ENCODE data around the gene PIM1.

The PIM1 gene

GRCh38 chr6:37172912-37173492, 3.0 kb downstream of the PIM1 start:
- no peak overlapping the region for H2BK15ac ChIP-seq (ENCODE audit: low read length)
- H3K27me3 ChIP-seq (ENCODE audit: control insufficient read depth in 3 of 3, insufficient read depth in 3 of 3, low read depth in 1 of 3, low read length in 3 of 3): peaks cover 0 to 2% (median 0%) of the 10 kb centered on the region in 3 experiments
- no peak overlapping the region for H3K4me3 ChIP-seq (ENCODE audit: low read length in 2 of 2)
- H2AFZ ChIP-seq (ENCODE audit: low read length): no peak overlapping the region
- H3K23ac ChIP-seq (ENCODE audit: low read depth, low read length, poor library complexity): no peak overlapping the region
- H3K36me3 ChIP-seq (replicated peaks in 1 of 2; ENCODE audit: control insufficient read depth in 2 of 2, insufficient read depth in 2 of 2, low read length in 2 of 2): peaks cover 21 to 35% of the 10 kb centered on the region in 2 donors
- no peak for DNase-seq (ENCODE audit: low spot score)
- no peak overlapping the region for H3K4me2 ChIP-seq (ENCODE audit: insufficient read depth, low read length, poor library complexity, severe bottlenecking)
- H3K9me3 ChIP-seq (replicated peaks in 1 of 2; ENCODE audit: control insufficient read depth in 2 of 2, insufficient read depth in 1 of 2, low read depth in 1 of 2, low read length in 2 of 2): no peaks in the 10 kb centered on the region
- no peak overlapping the region for H4K8ac ChIP-seq (ENCODE audit: low read depth, low read length)
- H3K79me1 ChIP-seq (ENCODE audit: low read depth, low read length): peaks cover 2% of the 10 kb centered on the region
- no peak overlapping the region for H2AK5ac ChIP-seq (ENCODE audit: low read depth, low read length)
- no CpG with 5 or more reads among the region's 7 CpGs for WGBS, 2 donors (ENCODE audit: extremely low coverage in 2 of 2, insufficient read length in 2 of 2, insufficient replicate concordance in 1 of 2)
- H3K27ac ChIP-seq (replicated peaks; ENCODE audit: low read length): no peak overlapping the region
- H2BK120ac ChIP-seq (ENCODE audit: low read depth, low read length): no peak overlapping the region
- H3K9ac ChIP-seq (ENCODE audit: low read depth, low read length, poor library complexity): no peak overlapping the region
- H2BK5ac ChIP-seq (ENCODE audit: low read length): no peak overlapping the region
- H3K18ac ChIP-seq (ENCODE audit: low read length): no peak overlapping the region
- H3K14ac ChIP-seq (ENCODE audit: low read length): no peak overlapping the region
- H3K4ac ChIP-seq (ENCODE audit: low read length): no peak overlapping the region
- no peak overlapping the region for H2BK12ac ChIP-seq (ENCODE audit: low read length)
- H3K4me1 ChIP-seq (ENCODE audit: control insufficient read depth in 2 of 2, insufficient read depth in 1 of 2, low read depth in 1 of 2, low read length in 2 of 2): peaks cover 7 to 21% of the 10 kb centered on the region in 2 donors
- no peak overlapping the region for H4K91ac ChIP-seq (ENCODE audit: low read depth, low read length, poor library complexity)

GRCh38 chr6:37173493-37174195, 3.7 kb downstream of the PIM1 start:
- no peak overlapping the region for H2BK12ac ChIP-seq (ENCODE audit: low read length)
- H3K4me3 ChIP-seq (ENCODE audit: low read length in 2 of 2): no peak overlapping the region
- H3K27ac ChIP-seq (replicated peaks; ENCODE audit: low read length): no peak overlapping the region
- no peaks in the 10 kb centered on the region for H3K9me3 ChIP-seq (replicated peaks in 1 of 2; ENCODE audit: control insufficient read depth in 2 of 2, insufficient read depth in 1 of 2, low read depth in 1 of 2, low read length in 2 of 2)
- no peak overlapping the region for H3K4me2 ChIP-seq (ENCODE audit: insufficient read depth, low read length, poor library complexity, severe bottlenecking)
- no peak overlapping the region for H2AK5ac ChIP-seq (ENCODE audit: low read depth, low read length)
- no peak overlapping the region for H3K18ac ChIP-seq (ENCODE audit: low read length)
- no peak overlapping the region for H3K9ac ChIP-seq (ENCODE audit: low read depth, low read length, poor library complexity)
- no peak for DNase-seq (ENCODE audit: low spot score)
- no peak overlapping the region for H2BK15ac ChIP-seq (ENCODE audit: low read length)
- no peak overlapping the region for H2BK120ac ChIP-seq (ENCODE audit: low read depth, low read length)
- no peak overlapping the region for H2BK5ac ChIP-seq (ENCODE audit: low read length)
- no peak overlapping the region for H4K91ac ChIP-seq (ENCODE audit: low read depth, low read length, poor library complexity)
- H4K8ac ChIP-seq (ENCODE audit: low read depth, low read length): no peak overlapping the region
- H3K79me1 ChIP-seq (ENCODE audit: low read depth, low read length): peaks cover 2% of the 10 kb centered on the region
- no peak overlapping the region for H3K14ac ChIP-seq (ENCODE audit: low read length)
- peaks cover 0 to 2% (median 0%) of the 10 kb centered on the region in 3 experiments for H3K27me3 ChIP-seq (ENCODE audit: control insufficient read depth in 3 of 3, insufficient read depth in 3 of 3, low read depth in 1 of 3, low read length in 3 of 3)
- H3K23ac ChIP-seq (ENCODE audit: low read depth, low read length, poor library complexity): peak overlapping the region; percentile 23
- peaks cover 21 to 35% of the 10 kb centered on the region in 2 donors for H3K36me3 ChIP-seq (replicated peaks in 1 of 2; ENCODE audit: control insufficient read depth in 2 of 2, insufficient read depth in 2 of 2, low read length in 2 of 2)
- H2AFZ ChIP-seq (ENCODE audit: low read length): no peak overlapping the region
- WGBS, 2 donors (ENCODE audit: extremely low coverage in 2 of 2, insufficient read length in 2 of 2, insufficient replicate concordance in 1 of 2): no CpG with 5 or more reads among the region's 9 CpGs
- H3K4me1 ChIP-seq (ENCODE audit: control insufficient read depth in 2 of 2, insufficient read depth in 1 of 2, low read depth in 1 of 2, low read length in 2 of 2): peaks cover 5 to 14% of the 10 kb centered on the region in 2 donors
- no peak overlapping the region for H3K4ac ChIP-seq (ENCODE audit: low read length)

- Histone ChIP-seq H2AFZ (ENCODE audit: low read length) (no peak overlapping the region), H2BK120ac (ENCODE audit: low read depth, low read length) (no peak overlapping the region), H3K4ac (ENCODE audit: low read length) (no peak overlapping the region), H3K36me3 (replicated peaks in 1 of 2; ENCODE audit: control insufficient read depth in 2 of 2, insufficient read depth in 2 of 2, low read length in 2 of 2) (peaks cover 21 to 35% of the 10 kb centered on the region in 2 donors), H2BK12ac (ENCODE audit: low read length) (no peak overlapping the region), H3K4me1 (ENCODE audit: control insufficient read depth in 2 of 2, insufficient read depth in 1 of 2, low read depth in 1 of 2, low read length in 2 of 2) (peaks cover 3 to 11% of the 10 kb centered on the region in 2 donors), H3K9ac (ENCODE audit: low read depth, low read length, poor library complexity) (no peak overlapping the region), H2BK15ac (ENCODE audit: low read length) (no peak overlapping the region), H3K18ac (ENCODE audit: low read length) (no peak overlapping the region), H4K91ac (ENCODE audit: low read depth, low read length, poor library complexity) (no peak overlapping the region), H2AK5ac (ENCODE audit: low read depth, low read length) (no peak overlapping the region), H3K27me3 (ENCODE audit: control insufficient read depth in 3 of 3, insufficient read depth in 3 of 3, low read depth in 1 of 3, low read length in 3 of 3) (no peaks in the 10 kb centered on the region), H3K4me3 (ENCODE audit: low read length in 2 of 2) (no peak overlapping the region), H4K8ac (ENCODE audit: low read depth, low read length) (no peak overlapping the region), H2BK5ac (ENCODE audit: low read length) (no peak overlapping the region), H3K9me3 (replicated peaks in 1 of 2; ENCODE audit: control insufficient read depth in 2 of 2, insufficient read depth in 1 of 2, low read depth in 1 of 2, low read length in 2 of 2) (no peaks in the 10 kb centered on the region), H3K27ac (replicated peaks; ENCODE audit: low read length) (no peak overlapping the region), H3K4me2 (ENCODE audit: insufficient read depth, low read length, poor library complexity, severe bottlenecking) (no peak overlapping the region), H3K23ac (ENCODE audit: low read depth, low read length, poor library complexity) (peak overlapping the region; percentile 23), H3K14ac (ENCODE audit: low read length) (no peak overlapping the region), H3K79me1 (ENCODE audit: low read depth, low read length) (peaks cover 2% of the 10 kb centered on the region)
- no CpG with 5 or more reads among the region's 3 CpGs for WGBS, 2 donors (ENCODE audit: extremely low coverage in 2 of 2, insufficient read length in 2 of 2, insufficient replicate concordance in 1 of 2)
- no peak for DNase-seq (ENCODE audit: low spot score)
These were observed 4.2 kb downstream of the PIM1 start for GRCh38 chr6:37174196-37174514.

GRCh38 chr6:37174515-37175331, 4.8 kb downstream of the PIM1 start:
- no peak overlapping the region for H2AFZ ChIP-seq (ENCODE audit: low read length)
- H3K9ac ChIP-seq (ENCODE audit: low read depth, low read length, poor library complexity): no peak overlapping the region
- no peak overlapping the region for H4K91ac ChIP-seq (ENCODE audit: low read depth, low read length, poor library complexity)
- H3K27ac ChIP-seq (replicated peaks; ENCODE audit: low read length): no peak overlapping the region
- H3K18ac ChIP-seq (ENCODE audit: low read length): no peak overlapping the region
- H3K4me1 ChIP-seq (ENCODE audit: control insufficient read depth in 2 of 2, insufficient read depth in 1 of 2, low read depth in 1 of 2, low read length in 2 of 2): peaks cover 3 to 11% of the 10 kb centered on the region in 2 donors
- H3K27me3 ChIP-seq (ENCODE audit: control insufficient read depth in 3 of 3, insufficient read depth in 3 of 3, low read depth in 1 of 3, low read length in 3 of 3): no peaks in the 10 kb centered on the region
- H2BK120ac ChIP-seq (ENCODE audit: low read depth, low read length): no peak overlapping the region
- peaks cover 21 to 35% of the 10 kb centered on the region in 2 donors for H3K36me3 ChIP-seq (replicated peaks in 1 of 2; ENCODE audit: control insufficient read depth in 2 of 2, insufficient read depth in 2 of 2, low read length in 2 of 2)
- no peak overlapping the region for H3K4me2 ChIP-seq (ENCODE audit: insufficient read depth, low read length, poor library complexity, severe bottlenecking)
- H2BK15ac ChIP-seq (ENCODE audit: low read length): no peak overlapping the region
- H3K23ac ChIP-seq (ENCODE audit: low read depth, low read length, poor library complexity): no peak overlapping the region
- WGBS, 2 donors (ENCODE audit: extremely low coverage in 2 of 2, insufficient read length in 2 of 2, insufficient replicate concordance in 1 of 2): no CpG with 5 or more reads among the region's 10 CpGs
- no peaks in the 10 kb centered on the region for H3K9me3 ChIP-seq (replicated peaks in 1 of 2; ENCODE audit: control insufficient read depth in 2 of 2, insufficient read depth in 1 of 2, low read depth in 1 of 2, low read length in 2 of 2)
- no peak overlapping the region for H2BK12ac ChIP-seq (ENCODE audit: low read length)
- no peak overlapping the region for H2BK5ac ChIP-seq (ENCODE audit: low read length)
- H2AK5ac ChIP-seq (ENCODE audit: low read depth, low read length): no peak overlapping the region
- H3K4ac ChIP-seq (ENCODE audit: low read length): no peak overlapping the region
- no peak for DNase-seq (ENCODE audit: low spot score)
- no peak overlapping the region for H4K8ac ChIP-seq (ENCODE audit: low read depth, low read length)
- no peak overlapping the region for H3K4me3 ChIP-seq (ENCODE audit: low read length in 2 of 2)
- H3K14ac ChIP-seq (ENCODE audit: low read length): no peak overlapping the region
- H3K79me1 ChIP-seq (ENCODE audit: low read depth, low read length): peaks cover 2% of the 10 kb centered on the region

Data from neuronal stem cell (in vitro differentiated cells).